HTR-8/SVneo (cell line): ENCODE measurements around the gene MSL2.
"Not testable (repeated sequence)": the region's sequence is repeated elsewhere in the genome, so short reads cannot be mapped to it uniquely, and the experiment has no call there.

Experiments
- DNase-seq: peaks from one replicate; pipeline ENCODE4 v3.0.0; 2011; ENCODE audit warnings: low spot score, mixed read lengths; ENCODE audit not compliant: insufficient read length
- FAIRE-seq: peaks from 2 replicates; lab custom pipeline; 2011; peaks lifted over from hg19 to GRCh38; lab: Jason Lieb, UNC

MSL2 gene

GRCh38 chr3:136193278-136194054, 2.7 kb downstream of the MSL2 start:
- DNase-seq (no peak), FAIRE-seq (no peak)

- FAIRE-seq (no peak), DNase-seq (no peak)
These were observed 3.3 kb downstream of the MSL2 start for GRCh38 chr3:136192831-136193230.

DNA sequence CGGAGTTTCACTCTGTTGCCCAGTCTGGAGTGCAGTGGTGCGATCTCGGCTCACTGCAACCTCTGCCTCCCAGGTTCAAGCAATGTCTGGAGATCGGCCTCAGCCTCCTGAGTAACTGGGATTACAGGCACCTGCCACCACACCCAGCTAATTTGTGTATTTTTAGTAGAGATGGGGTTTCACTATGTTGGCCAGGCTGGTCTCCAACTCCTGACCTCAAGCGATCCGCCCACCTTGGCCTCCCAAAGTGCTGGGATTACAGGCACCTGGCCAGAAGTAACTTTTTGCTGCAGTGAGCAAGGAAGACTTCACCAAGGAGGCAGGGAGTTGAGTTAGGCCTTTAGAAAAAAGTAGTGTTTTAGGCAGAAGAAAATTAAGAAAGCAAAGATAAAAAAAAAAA, 3.9 kb downstream of the MSL2 start:
- not testable (repeated sequence) for DNase-seq, FAIRE-seq

- FAIRE-seq (no peak), DNase-seq (no peak)
These were observed 6.1 kb downstream of the MSL2 start for GRCh38 chr3:136189859-136190617.

- no peak for DNase-seq
These were observed 7.1 kb downstream of the MSL2 start for GRCh38 chr3:136189043-136189442.

GRCh38 chr3:136187868-136188267, 8.3 kb downstream of the MSL2 start:
- FAIRE-seq (no peak), DNase-seq (no peak)

More at GRCh38 chr3:136189043-136189442, 7.1 kb downstream of the MSL2 start:
- no peak for FAIRE-seq

DNA sequence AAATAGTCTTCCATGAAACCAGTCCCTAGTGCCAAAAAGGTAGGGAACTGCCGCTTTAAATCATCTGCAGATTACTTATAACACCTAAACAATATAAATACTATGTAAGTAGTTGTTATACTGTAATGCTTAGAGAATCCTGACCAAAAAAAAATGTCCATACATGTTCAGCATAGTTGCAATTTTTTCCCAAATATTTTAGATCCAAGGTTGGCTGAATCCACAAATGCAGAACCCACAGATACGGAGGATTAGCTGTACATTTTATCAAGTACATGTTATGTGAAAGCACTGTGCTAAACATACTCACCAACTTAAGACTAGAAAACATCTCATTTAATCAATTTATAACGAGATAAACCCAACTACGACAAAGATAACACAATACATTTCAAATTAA, 9.3 kb downstream of the MSL2 start:
- DNase-seq (no peak), FAIRE-seq (no peak)

- FAIRE-seq (no peak), DNase-seq (no peak)
These were observed 9.8 kb downstream of the MSL2 start for GRCh38 chr3:136186344-136186743.

DNA sequence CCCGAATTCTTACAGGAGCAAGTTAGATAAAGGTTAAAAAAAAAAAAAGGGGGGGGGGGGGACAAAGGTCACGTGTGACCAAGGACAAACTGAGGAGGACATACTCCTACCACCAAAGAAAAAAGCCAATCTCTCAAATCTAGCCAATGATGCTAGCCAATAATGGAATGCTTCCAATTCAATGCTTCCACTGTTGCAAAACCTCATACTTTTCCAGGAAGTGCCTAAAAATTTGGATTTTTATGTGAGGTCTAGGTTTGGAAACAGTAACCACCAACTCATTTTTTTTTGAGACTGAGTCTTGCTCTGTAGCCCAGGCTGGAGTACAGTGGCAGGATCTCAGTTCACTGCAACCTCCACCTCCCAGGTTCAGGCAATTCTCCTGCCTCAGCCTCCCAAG, 11.4 kb downstream of the MSL2 start:
- no peak for FAIRE-seq

DNA sequence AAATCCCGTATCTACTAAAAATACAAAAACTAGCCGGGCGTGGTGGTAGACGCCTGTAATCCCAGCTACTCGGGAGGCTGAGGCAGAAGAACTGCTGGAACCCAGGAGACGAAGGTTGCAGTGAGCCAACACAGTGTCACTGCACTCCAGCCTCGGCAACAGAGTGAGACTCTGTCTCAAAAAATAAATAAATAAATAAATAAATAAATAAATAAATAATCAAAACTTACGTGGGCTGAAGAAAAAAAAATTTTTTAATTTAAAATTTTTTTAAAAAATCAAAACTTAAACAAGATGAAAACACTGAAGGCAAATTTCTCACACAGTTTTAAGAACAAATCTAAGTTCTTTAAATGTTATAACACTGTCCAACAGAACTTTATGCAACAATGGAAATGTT, 14.4 kb downstream of the MSL2 start:
- FAIRE-seq (no peak), DNase-seq (no peak)

More for the DNA sequence above, 11.4 kb downstream of the MSL2 start:
- no peak for DNase-seq

GRCh38 chr3:136177876-136178275, 18.3 kb downstream of the MSL2 start:
- no peak for DNase-seq
- FAIRE-seq: no peak

GRCh38 chr3:136173939-136174490, 22.1 kb downstream of the MSL2 start:
- FAIRE-seq (no peak), DNase-seq (no peak)

GRCh38 chr3:136171097-136171542, 25.0 kb downstream of the MSL2 start:
- no peak for DNase-seq

GRCh38 chr3:136168236-136168635, 27.9 kb downstream of the MSL2 start:
- FAIRE-seq, DNase-seq: not testable (repeated sequence)

More at GRCh38 chr3:136171097-136171542, 25.0 kb downstream of the MSL2 start:
- FAIRE-seq: no peak

GRCh38 chr3:136166507-136166906, 29.6 kb downstream of the MSL2 start:
- no peak for FAIRE-seq
- DNase-seq: no peak

DNA sequence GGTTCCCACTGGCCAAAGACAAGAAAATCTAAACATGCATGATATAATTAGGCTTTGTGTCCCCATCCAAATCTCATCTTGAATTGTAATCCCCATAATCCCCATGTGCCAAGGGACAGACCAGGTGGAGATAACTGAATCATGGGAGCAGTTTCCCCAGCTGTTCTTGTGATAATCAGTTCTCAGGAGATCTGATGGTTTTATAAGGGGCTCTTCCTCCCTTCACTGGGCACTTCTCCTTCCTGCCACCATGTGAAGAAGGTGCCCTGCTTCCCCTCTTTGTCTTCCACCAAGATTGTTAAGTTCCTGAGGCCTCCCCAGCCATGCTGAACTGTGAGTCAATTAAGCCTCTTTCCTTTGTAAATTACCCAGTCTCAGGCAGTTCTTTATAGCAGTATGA, 32.5 kb downstream of the MSL2 start:
- FAIRE-seq, DNase-seq: not testable (repeated sequence)

GRCh38 chr3:136162322-136162721, 33.8 kb downstream of the MSL2 start:
- DNase-seq (no peak), FAIRE-seq (no peak)

DNA sequence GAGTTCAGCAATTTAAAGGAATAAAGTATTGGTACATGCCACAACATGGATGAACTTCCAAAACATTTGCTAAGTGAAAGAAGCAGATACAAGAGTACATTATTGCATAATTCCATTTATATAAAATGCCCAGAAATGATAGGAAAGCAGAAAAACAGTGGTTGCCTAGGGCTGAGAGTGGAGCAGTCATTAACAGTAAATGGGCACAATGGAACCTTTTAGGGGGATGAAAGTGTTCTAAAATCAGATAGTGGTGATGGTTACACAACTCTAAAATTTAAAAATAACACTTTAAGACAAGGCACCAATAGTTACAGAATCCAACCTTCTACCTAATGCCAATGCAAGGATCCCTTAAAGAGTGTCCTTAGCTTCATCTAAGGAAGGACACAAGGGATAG, 34.6 kb downstream of the MSL2 start:
- DNase-seq (no peak), FAIRE-seq (no peak)

DNA sequence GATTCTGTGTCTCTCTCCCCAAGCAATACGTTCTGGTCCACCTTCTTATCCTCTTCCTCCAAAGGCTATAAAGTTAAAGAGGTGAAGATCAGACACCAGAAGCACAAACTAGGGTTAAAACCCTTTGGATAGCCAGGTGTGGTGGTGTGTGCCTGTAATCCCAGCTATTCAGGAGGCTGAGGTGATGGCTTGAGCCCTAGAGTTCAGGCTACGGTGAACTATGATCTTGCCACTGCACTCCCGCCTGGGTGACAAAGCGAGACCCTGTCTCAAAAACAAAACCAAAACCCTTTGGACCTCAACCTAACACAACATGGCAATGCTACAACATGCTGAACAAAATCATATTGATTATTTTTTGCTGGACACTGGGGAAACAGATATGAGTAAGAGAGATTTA, 43.2 kb downstream of the MSL2 start:
- no peak for DNase-seq
- FAIRE-seq: no peak

- FAIRE-seq (no peak), DNase-seq (no peak)
These were observed 43.8 kb downstream of the MSL2 start for GRCh38 chr3:136152176-136152843.
